ENCODE results near the gene MTMR2. TPM values are rescaled to one million over a fixed set of nuclear protein-coding genes. Genes with fewer than 3 reads are reported as not detected.
A peak's percentile ranks its signal among the peaks of the same experiment; 100 is the strongest.

Gene MTMR2
- total RNA-seq, 4 donors from 2014 or later: 14.7 to 35.2 (median 18.4) TPM

GRCh38 chr11:95897731-95898130 lies 26.2 kb downstream of the MTMR2 start:
- Histone ChIP-seq H3K27me3 (no peaks in the 10 kb centered on the region), H3K4me3 (no peak overlapping the region), H3K36me3 (no peaks in the 10 kb centered on the region), H3K9me3 (no peaks in the 10 kb centered on the region), H3K4me1 (peaks cover 0 to 33% (median 2%) of the 10 kb centered on the region in 4 donors), H3K27ac (no peak overlapping the region)
- 93% methylated on average over 7 of the region's 7 CpGs for WGBS, 2 donors (ENCODE audit: low coverage in 1 of 2)
- TF ChIP-seq, protein P1, sequence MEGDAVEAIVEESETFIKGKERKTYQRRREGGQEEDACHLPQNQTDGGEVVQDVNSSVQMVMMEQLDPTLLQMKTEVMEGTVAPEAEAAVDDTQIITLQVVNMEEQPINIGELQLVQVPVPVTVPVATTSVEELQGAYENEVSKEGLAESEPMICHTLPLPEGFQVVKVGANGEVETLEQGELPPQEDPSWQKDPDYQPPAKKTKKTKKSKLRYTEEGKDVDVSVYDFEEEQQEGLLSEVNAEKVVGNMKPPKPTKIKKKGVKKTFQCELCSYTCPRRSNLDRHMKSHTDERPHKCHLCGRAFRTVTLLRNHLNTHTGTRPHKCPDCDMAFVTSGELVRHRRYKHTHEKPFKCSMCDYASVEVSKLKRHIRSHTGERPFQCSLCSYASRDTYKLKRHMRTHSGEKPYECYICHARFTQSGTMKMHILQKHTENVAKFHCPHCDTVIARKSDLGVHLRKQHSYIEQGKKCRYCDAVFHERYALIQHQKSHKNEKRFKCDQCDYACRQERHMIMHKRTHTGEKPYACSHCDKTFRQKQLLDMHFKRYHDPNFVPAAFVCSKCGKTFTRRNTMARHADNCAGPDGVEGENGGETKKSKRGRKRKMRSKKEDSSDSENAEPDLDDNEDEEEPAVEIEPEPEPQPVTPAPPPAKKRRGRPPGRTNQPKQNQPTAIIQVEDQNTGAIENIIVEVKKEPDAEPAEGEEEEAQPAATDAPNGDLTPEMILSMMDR (IDR thresholded peaks at IDR 0.05): no peak
- TF ChIP-seq EP300 (IDR thresholded peaks at IDR 0.05; ENCODE audit: low read depth): no peak
- intact Hi-C loops (cut with DNase I; ENCODE audit: low total_unique reads) (no loop called here), in situ Hi-C loops (cut with MboI; ENCODE audit: low pct_ligation_motif_present in 1 of 4, low pct_unique_long_range_greater_than_20kb in 1 of 4, low sequenced_read_pairs in 3 of 4) (no loop called here)
- no peak for DNase-seq

DNA sequence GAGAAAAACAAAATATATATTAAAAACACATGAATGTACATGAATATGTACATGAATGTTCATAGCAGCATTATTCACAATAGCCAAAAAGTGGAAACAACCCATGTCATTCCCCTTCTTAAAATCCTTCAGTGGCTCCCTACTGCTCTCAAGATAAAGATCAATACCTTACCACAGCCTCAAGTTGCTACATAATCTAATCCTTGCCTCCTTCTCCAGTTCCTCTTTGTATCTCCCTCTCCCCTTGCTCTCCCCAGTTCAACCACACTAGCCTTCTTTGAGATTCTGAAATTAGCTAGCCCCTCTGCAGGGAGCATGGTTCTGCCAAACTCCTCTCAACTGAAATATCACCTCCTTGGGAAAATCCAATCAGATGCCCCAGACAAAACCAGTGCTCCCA lies 28.1 kb downstream of the MTMR2 start:
- intact Hi-C loops (cut with DNase I; ENCODE audit: low total_unique reads): no loop called here
- Histone ChIP-seq H3K9me3 (no peaks in the 10 kb centered on the region), H3K4me1 (peaks cover 6 to 51% (median 16%) of the 10 kb centered on the region in 4 donors), H3K27ac (no peak overlapping the region), H3K27me3 (no peaks in the 10 kb centered on the region), H3K4me3 (no peak overlapping the region), H3K36me3 (no peaks in the 10 kb centered on the region)
- in situ Hi-C loops (cut with MboI; ENCODE audit: low pct_ligation_motif_present in 1 of 4, low pct_unique_long_range_greater_than_20kb in 1 of 4, low sequenced_read_pairs in 3 of 4): no loop called here
- no peak for DNase-seq
- no peak for TF ChIP-seq POLR2AphosphoS5 (IDR thresholded peaks at IDR 0.05)
- TF ChIP-seq EP300 (IDR thresholded peaks at IDR 0.05; ENCODE audit: low read depth): no peak
- TF ChIP-seq POLR2A (IDR thresholded peaks at IDR 0.05): no peak
- TF ChIP-seq, protein P1 (IDR thresholded peaks at IDR 0.05): no peak

DNA sequence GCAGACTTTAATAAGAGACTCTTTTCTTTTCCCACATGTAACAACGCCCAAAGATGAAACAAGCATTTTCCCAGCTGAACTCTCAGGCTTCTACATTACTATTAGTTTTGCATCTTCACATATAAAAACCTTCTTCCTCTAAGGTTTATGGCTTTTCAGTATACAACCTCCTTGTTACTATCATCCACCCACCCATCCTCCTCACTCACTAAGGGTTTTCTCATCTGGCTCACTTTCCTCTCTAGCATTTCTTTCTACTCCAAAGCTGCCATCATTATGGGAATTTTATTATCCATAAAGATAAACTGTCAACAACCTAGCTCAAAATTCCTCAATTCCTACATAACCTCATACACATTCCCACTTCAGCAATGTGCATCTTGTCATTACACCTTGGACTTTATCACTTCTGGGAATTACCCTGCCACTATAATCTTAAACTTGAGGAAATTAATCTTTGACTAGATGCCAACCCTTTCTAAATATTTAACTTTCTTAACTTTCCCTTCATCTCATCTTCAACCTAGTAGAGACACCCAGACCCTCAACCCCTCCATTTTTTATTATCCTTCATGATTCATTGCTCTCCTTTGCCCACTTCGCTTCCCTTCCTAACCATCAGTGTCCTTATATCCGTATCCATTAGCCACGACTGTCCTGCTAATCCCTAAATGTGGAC lies 30.9 kb downstream of the MTMR2 start:
- TF ChIP-seq, protein P1 (IDR thresholded peaks at IDR 0.05): no peak
- TF ChIP-seq POLR2AphosphoS5 (IDR thresholded peaks at IDR 0.05) (no peak), EP300 (IDR thresholded peaks at IDR 0.05; ENCODE audit: low read depth) (no peak)
- intact Hi-C loops (cut with DNase I; ENCODE audit: low total_unique reads) (no loop called here), in situ Hi-C loops (cut with MboI; ENCODE audit: low pct_ligation_motif_present in 1 of 4, low pct_unique_long_range_greater_than_20kb in 1 of 4, low sequenced_read_pairs in 3 of 4) (no loop called here)
- DNase-seq: no peak
- H3K27me3 ChIP-seq: no peaks in the 10 kb centered on the region
- H3K4me1 ChIP-seq: peaks cover 6 to 48% (median 16%) of the 10 kb centered on the region in 4 donors
- no peak overlapping the region for H3K4me3 ChIP-seq
- WGBS, 2 donors (ENCODE audit: low coverage in 1 of 2): 67 to 69% methylated on average over 4 of the region's 4 CpGs
- H3K27ac ChIP-seq: peak overlapping the region in 3 of 4 donors; percentile 44 to 53 (median 48)
- H3K36me3 ChIP-seq: no peaks in the 10 kb centered on the region
- no peaks in the 10 kb centered on the region for H3K9me3 ChIP-seq

DNA sequence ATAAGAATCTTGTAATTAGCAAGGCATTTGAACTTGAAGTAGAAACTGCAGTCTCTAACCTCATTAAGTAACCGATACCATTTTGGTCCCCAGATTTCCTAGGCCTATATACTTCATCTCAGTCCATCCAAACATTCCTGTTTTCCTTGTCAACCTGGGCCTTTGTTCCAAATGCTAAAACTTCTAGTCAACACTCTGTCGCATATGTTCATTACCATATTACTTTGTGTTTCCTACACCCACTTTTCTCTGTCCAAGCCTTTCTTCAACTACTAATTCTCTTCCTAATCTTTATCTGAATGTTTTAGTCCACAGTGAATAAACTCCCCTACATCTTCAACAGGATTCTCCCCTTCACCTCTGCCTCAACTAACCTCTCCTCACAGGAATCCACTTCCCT lies 31.4 kb downstream of the MTMR2 start:
- no peaks in the 10 kb centered on the region for H3K36me3 ChIP-seq
- no peak for TF ChIP-seq EP300 (IDR thresholded peaks at IDR 0.05; ENCODE audit: low read depth)
- TF ChIP-seq, protein P1 (IDR thresholded peaks at IDR 0.05): no peak
- TF ChIP-seq POLR2A (IDR thresholded peaks at IDR 0.05): no peak
- TF ChIP-seq POLR2AphosphoS5 (IDR thresholded peaks at IDR 0.05): no peak
- H3K4me1 ChIP-seq: peaks cover 6 to 48% (median 16%) of the 10 kb centered on the region in 4 donors
- H3K4me3 ChIP-seq: no peak overlapping the region
- intact Hi-C loops (cut with DNase I; ENCODE audit: low total_unique reads): no loop called here
- H3K9me3 ChIP-seq: no peaks in the 10 kb centered on the region
- WGBS, 2 donors (ENCODE audit: low coverage in 1 of 2): 90 to 92% methylated on average over 2 of the region's 2 CpGs
- in situ Hi-C loops (cut with MboI; ENCODE audit: low pct_ligation_motif_present in 1 of 4, low pct_unique_long_range_greater_than_20kb in 1 of 4, low sequenced_read_pairs in 3 of 4): no loop called here
- DNase-seq: no peak
- no peaks in the 10 kb centered on the region for H3K27me3 ChIP-seq
- H3K27ac ChIP-seq: peak overlapping the region; percentile 5 to 53 (median 46)

Measured in transverse colon (tissue), 4 donors.